Lung (tissue), 12 donors: ENCODE results near the gene KLHDC3. TPM values are rescaled to one million over a fixed set of nuclear protein-coding genes. Genes with fewer than 3 reads are reported as not detected.
"Not testable (repeated sequence)": the region's sequence is repeated elsewhere in the genome, so short reads cannot be mapped to it uniquely, and the experiment has no call there.

Source experiments
- ATAC-seq: fragments of 200-7000 bp; cut with Tn5 transposase; one replicate; pipeline ENCODE4 v1.9.1; 2020; ENCODE audit warnings: moderate number of reproducible peaks; ENCODE audit not compliant: insufficient read depth, low FRiP score
- DNase-seq, 3 donors: peaks; one replicate each; pipeline ENCODE4 v3.0.0-alpha.2; 2013 to 2017
- H3K27ac ChIP-seq, 2 donors: one replicate each; pipeline ENCODE4 v1.5.1; 2013; ENCODE audit warnings: mild to moderate bottlenecking in 2 of 2, moderate library complexity in 2 of 2, control low read depth in 1 of 2, inconsistent platforms in 1 of 2, low read depth in 1 of 2, low read length in 1 of 2
- H3K27me3 ChIP-seq, 3 donors: one replicate each; pipeline ENCODE4 v1.5.1; 2013; ENCODE audit warnings: low read length in 2 of 3; ENCODE audit not compliant: control insufficient read depth in 3 of 3, insufficient read depth in 3 of 3
- H3K36me3 ChIP-seq, 4 donors: one replicate each; pipeline ENCODE4 v1.5.1; 2013; ENCODE audit warnings: low read length in 4 of 4, mild to moderate bottlenecking in 1 of 4, moderate library complexity in 1 of 4; ENCODE audit not compliant: control insufficient read depth in 4 of 4, insufficient read depth in 4 of 4
- H3K4me1 ChIP-seq, 5 donors: one replicate each; pipeline ENCODE4 v1.5.1; 2013; ENCODE audit warnings: low read length in 5 of 5, mild to moderate bottlenecking in 2 of 5, moderate library complexity in 1 of 5; ENCODE audit not compliant: control insufficient read depth in 5 of 5, insufficient read depth in 5 of 5
- H3K4me3 ChIP-seq: one replicate; pipeline ENCODE4 v1.5.1; 2013; ENCODE audit warnings: mild to moderate bottlenecking, control low read depth, moderate library complexity
- H3K9ac ChIP-seq, 2 donors: one replicate each; pipeline ENCODE4 v1.5.1; 2013; ENCODE audit warnings: low read length in 2 of 2, control low read depth in 1 of 2; ENCODE audit not compliant: insufficient read depth in 1 of 2
- H3K9me3 ChIP-seq, 4 donors: one replicate each; pipeline ENCODE4 v1.5.1; 2013; ENCODE audit warnings: low read length in 3 of 4, mild to moderate bottlenecking in 1 of 4, moderate library complexity in 1 of 4; ENCODE audit not compliant: control insufficient read depth in 4 of 4, insufficient read depth in 3 of 4
- CTCF ChIP-seq: IDR thresholded peaks from 2 replicates; pipeline ENCODE4 v1.5.1; 2012; ENCODE audit warnings: mild to moderate bottlenecking; ENCODE audit errors: control extremely low read depth, extremely low read depth
- WGBS, 2 donors: extraction: QIAGEN DNeasy Blood & Tissue Kit; methylation state at CpG; one replicate each; pipeline ENCODE4 v1.1.7; 2013; 5-methylcytosine and 5-hydroxymethylcytosine counted together
- polyA plus RNA-seq, 2 donors: library from polyadenylated mRNA; stranded (reverse); fragments of 200-250 nt; gene quantifications; one replicate each; pipeline ENCODE4 v1.2.1, GENCODE V29; 2013
- total RNA-seq, 2 donors: library from RNA; depleted of rRNA in 1 of 2; stranded (reverse); fragments of >200 nt in 1 of 2; gene quantifications; one replicate each; pipeline ENCODE4 v1.2.1, GENCODE V29; 2014 to 2021
- donor health status: control.
- donor health status: control.
- donor health status: Bipolar disorder and iron deficiency.
- donor health status: healthy.
- donor health status: DM: yes; HTN: yes; CAD: no.

The KLHDC3 gene
- total and polyA plus RNA-seq, 4 donors = 46.3 to 74.4 (median 54.5) TPM

GRCh38 chr6:42989923-42990322 is 24.1 kb upstream of the KLHDC3 start:
- ATAC-seq = no peak

GRCh38 chr6:42993445-42993844 is 20.6 kb upstream of the KLHDC3 start:
- Histone ChIP-seq H3K27me3 (no peaks in the 10 kb centered on the region), H3K36me3 (peaks cover 3 to 28% (median 11%) of the 10 kb centered on the region in 4 donors), H3K4me3 (no peak overlapping the region), H3K9ac (no peak overlapping the region), H3K27ac (no peak overlapping the region), H3K4me1 (peaks cover 0 to under 1% (median 0%) of the 10 kb centered on the region in 5 donors), H3K9me3 (no peaks in the 10 kb centered on the region)
- TF ChIP-seq CTCF = no peak
- WGBS, 2 donors = 88 to 99% methylated on average over 2 of the region's 2 CpGs
- ATAC-seq (no peak), DNase-seq (no peak)

More at GRCh38 chr6:42989923-42990322, 24.1 kb upstream of the KLHDC3 start:
- no peak overlapping the region for H3K4me3 ChIP-seq
- no peak for DNase-seq
- no peak overlapping the region for H3K27ac ChIP-seq
- no peaks in the 10 kb centered on the region for H3K27me3 ChIP-seq
- TF ChIP-seq CTCF = no peak
- H3K4me1 ChIP-seq = peaks cover 0 to 31% (median 19%) of the 10 kb centered on the region in 5 donors
- H3K36me3 ChIP-seq = peaks cover 3 to 28% (median 11%) of the 10 kb centered on the region in 4 donors
- H3K9ac ChIP-seq = no peak overlapping the region
- 90% methylated on average over 5 of the region's 5 CpGs for WGBS, 2 donors
- H3K9me3 ChIP-seq = no peaks in the 10 kb centered on the region

- no peaks in the 10 kb centered on the region for H3K4me1 ChIP-seq
- DNase-seq (peak in 2 of 3 donors; percentile 15 to 17), ATAC-seq (no peak)
- H3K27ac ChIP-seq = no peak overlapping the region
- no peak for TF ChIP-seq CTCF
- H3K27me3 ChIP-seq = no peaks in the 10 kb centered on the region
- peaks cover 2 to 8% (median 3%) of the 10 kb centered on the region in 4 donors for H3K36me3 ChIP-seq
- no peak overlapping the region for H3K4me3 ChIP-seq
- H3K9me3 ChIP-seq = no peaks in the 10 kb centered on the region
- H3K9ac ChIP-seq = no peak overlapping the region
Observed at GRCh38 chr6:42996513-42996912, 17.5 kb upstream of the KLHDC3 start.

- H3K4me3 ChIP-seq, H3K9ac ChIP-seq, H3K27ac ChIP-seq, H3K4me1 ChIP-seq, H3K27me3 ChIP-seq, H3K9me3 ChIP-seq, ATAC-seq, H3K36me3 ChIP-seq, DNase-seq: not testable (repeated sequence)
- 95% methylated on average over 9 of the region's 9 CpGs for WGBS, 2 donors
Observed at GRCh38 chr6:42998205-42998604, 15.8 kb upstream of the KLHDC3 start.
